Stimulated activated CD4-positive, alpha-beta T cell treated with anti-CD3 and anti-CD28 coated beads, Interleukin-15, amount 100 ng/mL, for 1 hour (primary cell): Measurements from ENCODE around the gene PGA4.

Experiments
- DNase-seq, 2 donors: peaks; one replicate each; pipeline ENCODE4 v3.0.0-alpha.2; 2020; ENCODE audit warnings: low read depth in 1 of 2, low spot score in 1 of 2

PGA4 gene

GRCh38 chr11:61277186-61278000, 55.2 kb downstream of the PGA4 start:
- no peak for DNase-seq

- no peak for DNase-seq
Measured at GRCh38 chr11:61278001-61278470, 55.9 kb downstream of the PGA4 start.

- no peak for DNase-seq
Measured at GRCh38 chr11:61279934-61280659, 58.0 kb downstream of the PGA4 start.

- no peak for DNase-seq
Measured at GRCh38 chr11:61280883-61281580, 58.9 kb downstream of the PGA4 start.
